Adrenal gland (tissue), 5 donors: Measurements from ENCODE around the gene SMCO4.

Experiments used
- POLR2A ChIP-seq, 2 donors: fragments of 450-650 bp; IDR thresholded peaks; one replicate each; pipeline ENCODE4 v1.6.1; 2017; ENCODE audit warnings: antibody characterized with exemption in 2 of 2, mild to moderate bottlenecking in 2 of 2, moderate library complexity in 1 of 2
- TF ChIP-seq, protein P1 (sequence below), 6 experiments: fragments of 450-650 bp in 4 of 6; fragments of 200-600 bp in 2 of 6; sonication (generic) in 1 of 6; IDR thresholded peaks; 1 replicate in 5 of 6; 2 replicates in 1 of 6; pipeline versions ENCODE4 v1.5.1 to v1.8.0; 2016 to 2021; ENCODE audit warnings: antibody characterized with exemption in 6 of 6, mild to moderate bottlenecking in 2 of 6, moderate library complexity in 1 of 6
- donor health status: DM: no; HTN: no; CAD: no.

DNA sequence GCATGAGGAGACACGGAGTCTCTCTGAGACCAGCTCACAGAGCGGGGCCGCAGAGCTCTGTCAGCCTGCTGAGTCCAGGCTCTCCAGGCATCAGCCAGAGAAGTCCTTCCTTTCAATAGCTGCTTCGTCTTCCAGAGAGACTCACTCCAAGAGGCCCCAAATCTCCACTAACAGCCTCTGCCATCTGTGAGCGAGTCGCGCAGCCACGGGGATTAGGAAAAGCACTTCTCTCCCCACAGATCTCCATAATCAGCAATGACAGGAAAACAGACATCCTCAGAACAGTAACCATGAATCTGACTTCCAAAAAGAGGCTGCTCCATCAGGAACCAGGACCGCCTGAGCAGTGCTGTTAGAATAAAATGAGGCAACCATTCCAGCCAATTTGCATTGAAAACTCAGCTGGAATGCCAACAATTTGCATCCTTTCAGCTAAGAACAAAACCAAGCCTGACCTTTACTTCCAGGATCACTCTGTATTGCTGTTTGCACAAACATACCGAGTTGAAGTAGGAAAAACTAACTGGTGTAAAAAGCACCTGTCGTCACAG is 65.4 kb downstream of the SMCO4 start:
- TF ChIP-seq, protein P1, sequence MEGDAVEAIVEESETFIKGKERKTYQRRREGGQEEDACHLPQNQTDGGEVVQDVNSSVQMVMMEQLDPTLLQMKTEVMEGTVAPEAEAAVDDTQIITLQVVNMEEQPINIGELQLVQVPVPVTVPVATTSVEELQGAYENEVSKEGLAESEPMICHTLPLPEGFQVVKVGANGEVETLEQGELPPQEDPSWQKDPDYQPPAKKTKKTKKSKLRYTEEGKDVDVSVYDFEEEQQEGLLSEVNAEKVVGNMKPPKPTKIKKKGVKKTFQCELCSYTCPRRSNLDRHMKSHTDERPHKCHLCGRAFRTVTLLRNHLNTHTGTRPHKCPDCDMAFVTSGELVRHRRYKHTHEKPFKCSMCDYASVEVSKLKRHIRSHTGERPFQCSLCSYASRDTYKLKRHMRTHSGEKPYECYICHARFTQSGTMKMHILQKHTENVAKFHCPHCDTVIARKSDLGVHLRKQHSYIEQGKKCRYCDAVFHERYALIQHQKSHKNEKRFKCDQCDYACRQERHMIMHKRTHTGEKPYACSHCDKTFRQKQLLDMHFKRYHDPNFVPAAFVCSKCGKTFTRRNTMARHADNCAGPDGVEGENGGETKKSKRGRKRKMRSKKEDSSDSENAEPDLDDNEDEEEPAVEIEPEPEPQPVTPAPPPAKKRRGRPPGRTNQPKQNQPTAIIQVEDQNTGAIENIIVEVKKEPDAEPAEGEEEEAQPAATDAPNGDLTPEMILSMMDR (IDR thresholded peaks at IDR 0.05): no peak
- TF ChIP-seq POLR2A (IDR thresholded peaks at IDR 0.05): no peak
